Measurements from ENCODE around the gene PHF2.

PHF2 gene

GRCh38 chr9:93621922-93622321, 45.5 kb downstream of the PHF2 start:
- peaks cover 4% of the 10 kb centered on the region for H3K9me3 ChIP-seq (ENCODE audit: low read length)
- H3K27me3 ChIP-seq (ENCODE audit: insufficient read depth, low read length) = no peaks in the 10 kb centered on the region
- peaks cover 7% of the 10 kb centered on the region for H3K4me1 ChIP-seq (ENCODE audit: insufficient read depth, low read length)
- H3K4me3 ChIP-seq (ENCODE audit: low read length) = no peak overlapping the region
- no peaks in the 10 kb centered on the region for H3K36me3 ChIP-seq (ENCODE audit: insufficient read depth, low read length)
- H2AFZ ChIP-seq (ENCODE audit: low read depth, low read length) = no peak overlapping the region

- Histone ChIP-seq H3K4me3 (ENCODE audit: low read length) (no peak overlapping the region), H3K36me3 (ENCODE audit: insufficient read depth, low read length) (no peaks in the 10 kb centered on the region), H3K9me3 (ENCODE audit: low read length) (peaks cover 4% of the 10 kb centered on the region), H3K27me3 (ENCODE audit: insufficient read depth, low read length) (no peaks in the 10 kb centered on the region), H3K4me1 (ENCODE audit: insufficient read depth, low read length) (no peaks in the 10 kb centered on the region), H2AFZ (ENCODE audit: low read depth, low read length) (no peak overlapping the region)
These were observed 46.3 kb downstream of the PHF2 start for GRCh38 chr9:93622691-93623090.

- Histone ChIP-seq H2AFZ (ENCODE audit: low read depth, low read length) (no peak overlapping the region), H3K9me3 (ENCODE audit: low read length) (peaks cover 8% of the 10 kb centered on the region), H3K36me3 (ENCODE audit: insufficient read depth, low read length) (no peaks in the 10 kb centered on the region), H3K4me1 (ENCODE audit: insufficient read depth, low read length) (no peaks in the 10 kb centered on the region), H3K4me3 (ENCODE audit: low read length) (no peak overlapping the region), H3K27me3 (ENCODE audit: insufficient read depth, low read length) (no peaks in the 10 kb centered on the region)
These were observed 47.4 kb downstream of the PHF2 start for GRCh38 chr9:93623753-93624152.

GRCh38 chr9:93624431-93624834, 48.0 kb downstream of the PHF2 start:
- H3K27me3 ChIP-seq (ENCODE audit: insufficient read depth, low read length) = no peaks in the 10 kb centered on the region
- H2AFZ ChIP-seq (ENCODE audit: low read depth, low read length) = no peak overlapping the region
- no peaks in the 10 kb centered on the region for H3K4me1 ChIP-seq (ENCODE audit: insufficient read depth, low read length)
- H3K9me3 ChIP-seq (ENCODE audit: low read length) = peaks cover 8% of the 10 kb centered on the region
- H3K36me3 ChIP-seq (ENCODE audit: insufficient read depth, low read length) = no peaks in the 10 kb centered on the region
- no peak overlapping the region for H3K4me3 ChIP-seq (ENCODE audit: low read length)

- Histone ChIP-seq H3K4me1 (ENCODE audit: insufficient read depth, low read length) (no peaks in the 10 kb centered on the region), H3K4me3 (ENCODE audit: low read length) (no peak overlapping the region), H3K9me3 (ENCODE audit: low read length) (peaks cover 8% of the 10 kb centered on the region), H2AFZ (ENCODE audit: low read depth, low read length) (no peak overlapping the region), H3K27me3 (ENCODE audit: insufficient read depth, low read length) (no peaks in the 10 kb centered on the region), H3K36me3 (ENCODE audit: insufficient read depth, low read length) (peaks cover 3% of the 10 kb centered on the region)
These were observed 48.6 kb downstream of the PHF2 start for GRCh38 chr9:93624977-93625376.

- Histone ChIP-seq H3K4me3 (ENCODE audit: low read length) (no peak overlapping the region), H2AFZ (ENCODE audit: low read depth, low read length) (no peak overlapping the region), H3K36me3 (ENCODE audit: insufficient read depth, low read length) (peaks cover 35% of the 10 kb centered on the region), H3K4me1 (ENCODE audit: insufficient read depth, low read length) (peaks cover 4% of the 10 kb centered on the region), H3K9me3 (ENCODE audit: low read length) (peaks cover 3% of the 10 kb centered on the region), H3K27me3 (ENCODE audit: insufficient read depth, low read length) (no peaks in the 10 kb centered on the region)
These were observed 53.5 kb downstream of the PHF2 start for GRCh38 chr9:93629920-93630319.

- H2AFZ ChIP-seq (ENCODE audit: low read depth, low read length) = no peak overlapping the region
- H3K27me3 ChIP-seq (ENCODE audit: insufficient read depth, low read length) = no peaks in the 10 kb centered on the region
These were observed 54.5 kb downstream of the PHF2 start for GRCh38 chr9:93630806-93631411.

GRCh38 chr9:93633492-93634221, 57.3 kb downstream of the PHF2 start:
- peaks cover 20% of the 10 kb centered on the region for H3K9me3 ChIP-seq (ENCODE audit: low read length)
- peaks cover 7% of the 10 kb centered on the region for H3K4me1 ChIP-seq (ENCODE audit: insufficient read depth, low read length)
- H3K27me3 ChIP-seq (ENCODE audit: insufficient read depth, low read length) = no peaks in the 10 kb centered on the region
- H2AFZ ChIP-seq (ENCODE audit: low read depth, low read length) = no peak overlapping the region
- no peak overlapping the region for H3K4me3 ChIP-seq (ENCODE audit: low read length)
- H3K36me3 ChIP-seq (ENCODE audit: insufficient read depth, low read length) = peaks cover 53% of the 10 kb centered on the region

More at GRCh38 chr9:93630806-93631411, 54.5 kb downstream of the PHF2 start:
- H3K36me3 ChIP-seq (ENCODE audit: insufficient read depth, low read length) = peaks cover 35% of the 10 kb centered on the region
- H3K4me3 ChIP-seq (ENCODE audit: low read length) = no peak overlapping the region
- H3K9me3 ChIP-seq (ENCODE audit: low read length) = peaks cover 7% of the 10 kb centered on the region
- peaks cover 7% of the 10 kb centered on the region for H3K4me1 ChIP-seq (ENCODE audit: insufficient read depth, low read length)

GRCh38 chr9:93634311-93635185, 58.2 kb downstream of the PHF2 start:
- Histone ChIP-seq H3K4me1 (ENCODE audit: insufficient read depth, low read length) (peaks cover 7% of the 10 kb centered on the region), H3K36me3 (ENCODE audit: insufficient read depth, low read length) (peaks cover 55% of the 10 kb centered on the region), H3K27me3 (ENCODE audit: insufficient read depth, low read length) (no peaks in the 10 kb centered on the region), H3K9me3 (ENCODE audit: low read length) (peaks cover 22% of the 10 kb centered on the region), H2AFZ (ENCODE audit: low read depth, low read length) (no peak overlapping the region), H3K4me3 (ENCODE audit: low read length) (no peak overlapping the region)

GRCh38 chr9:93635186-93636107, 59.1 kb downstream of the PHF2 start:
- H3K36me3 ChIP-seq (ENCODE audit: insufficient read depth, low read length) = peaks cover 54% of the 10 kb centered on the region

GRCh38 chr9:93636172-93636661, 59.8 kb downstream of the PHF2 start:
- H3K4me1 ChIP-seq (ENCODE audit: insufficient read depth, low read length) = peaks cover 7% of the 10 kb centered on the region
- H3K4me3 ChIP-seq (ENCODE audit: low read length) = no peak overlapping the region
- no peak overlapping the region for H2AFZ ChIP-seq (ENCODE audit: low read depth, low read length)
- H3K36me3 ChIP-seq (ENCODE audit: insufficient read depth, low read length) = peaks cover 53% of the 10 kb centered on the region
- H3K9me3 ChIP-seq (ENCODE audit: low read length) = peaks cover 24% of the 10 kb centered on the region
- H3K27me3 ChIP-seq (ENCODE audit: insufficient read depth, low read length) = no peaks in the 10 kb centered on the region

More at GRCh38 chr9:93635186-93636107, 59.1 kb downstream of the PHF2 start:
- Histone ChIP-seq H3K4me1 (ENCODE audit: insufficient read depth, low read length) (peaks cover 7% of the 10 kb centered on the region), H3K9me3 (ENCODE audit: low read length) (peaks cover 24% of the 10 kb centered on the region), H3K27me3 (ENCODE audit: insufficient read depth, low read length) (no peaks in the 10 kb centered on the region), H3K4me3 (ENCODE audit: low read length) (no peak overlapping the region), H2AFZ (ENCODE audit: low read depth, low read length) (no peak overlapping the region)

GRCh38 chr9:93636667-93637066, 60.3 kb downstream of the PHF2 start:
- H3K4me1 ChIP-seq (ENCODE audit: insufficient read depth, low read length) = peaks cover 7% of the 10 kb centered on the region
- H3K9me3 ChIP-seq (ENCODE audit: low read length) = peaks cover 24% of the 10 kb centered on the region
- no peak overlapping the region for H3K4me3 ChIP-seq (ENCODE audit: low read length)
- peaks cover 54% of the 10 kb centered on the region for H3K36me3 ChIP-seq (ENCODE audit: insufficient read depth, low read length)
- no peak overlapping the region for H2AFZ ChIP-seq (ENCODE audit: low read depth, low read length)
- H3K27me3 ChIP-seq (ENCODE audit: insufficient read depth, low read length) = no peaks in the 10 kb centered on the region
